NCI-H128 (cell line): ENCODE measurements around the gene LYG1.
A peak's percentile ranks its signal among the peaks of the same experiment; 100 is the strongest.
"Not testable (repeated sequence)": the region's sequence is repeated elsewhere in the genome, so short reads cannot be mapped to it uniquely, and the experiment has no call there.

Experiments
- DNase-seq: peaks from one replicate; lab custom pipeline; 2025; ENCODE audit not compliant: unreplicated experiment; lab: John Stamatoyannopoulos, UW

Gene LYG1

DNA sequence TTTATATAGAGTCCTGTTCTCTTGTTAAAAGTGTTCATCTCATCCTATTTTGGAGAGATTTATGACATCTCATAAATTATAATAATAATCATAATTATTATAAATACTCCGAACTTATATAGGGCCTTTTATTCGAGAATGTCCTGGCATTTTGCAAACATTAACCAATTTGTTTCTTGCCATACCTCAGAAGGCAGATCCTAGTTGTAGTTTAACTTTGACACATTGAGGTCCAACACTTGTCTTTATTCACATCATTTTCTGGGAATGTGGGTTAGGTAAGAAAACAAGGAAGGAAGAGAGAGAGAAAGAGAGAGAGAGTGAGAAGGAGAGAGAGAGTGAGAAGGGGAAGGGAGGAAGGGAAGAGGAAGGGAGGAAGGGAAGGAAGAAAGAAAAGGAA is at the start of gene LYG1:
TSS of gene LYG1 (minus strand) at position 101 of the 400 bp plus-strand sequence. CDS start 5,527 bp downstream, outside the sequence.
- DNase-seq = not testable (repeated sequence)

DNA sequence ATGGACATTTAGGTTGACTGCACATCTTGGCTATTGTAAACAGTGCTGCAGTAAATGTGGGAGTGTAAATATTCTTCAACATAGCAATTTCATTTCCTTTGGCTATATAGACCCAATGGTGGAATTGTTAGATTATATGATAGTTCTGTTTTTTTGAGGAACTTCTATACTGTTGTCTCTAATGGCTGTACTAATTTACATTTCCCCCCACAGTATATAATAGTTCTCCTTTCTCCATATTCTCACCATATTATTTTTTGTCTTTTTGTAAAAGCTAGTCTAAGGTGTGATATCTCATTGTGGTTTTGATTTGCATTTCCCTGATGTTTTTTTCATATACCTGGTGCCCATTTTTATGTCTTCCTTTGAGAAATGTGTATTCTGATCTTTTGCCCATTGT is 49.2 kb upstream of the LYG1 start:
- DNase-seq = no peak

- no peak for DNase-seq
These were observed 47.2 kb upstream of the LYG1 start for GRCh38 chr2:99348173-99348572.

- no peak for DNase-seq
These were observed 45.2 kb upstream of the LYG1 start for GRCh38 chr2:99346218-99346617.

GRCh38 chr2:99345446-99345845 is 44.4 kb upstream of the LYG1 start:
- not testable (repeated sequence) for DNase-seq

DNA sequence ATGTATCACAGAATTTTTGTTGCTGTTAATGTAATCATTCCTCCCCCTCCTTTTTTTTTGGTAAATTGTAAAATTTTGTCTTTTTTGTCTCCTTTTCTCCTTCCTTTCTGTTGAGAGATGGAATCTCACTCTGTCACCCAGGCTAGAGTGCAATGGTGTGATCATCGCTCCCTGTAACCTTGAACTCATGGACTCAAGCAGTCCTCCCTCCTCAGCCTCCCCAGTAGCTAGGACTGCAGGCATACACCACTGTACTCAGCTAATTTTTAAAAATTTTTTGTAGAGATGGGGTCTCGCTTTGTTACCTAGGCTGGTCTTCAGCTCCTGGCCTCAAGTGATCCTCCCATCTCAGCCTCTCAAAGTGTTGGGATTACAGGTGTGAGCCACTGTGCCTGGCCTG is 41.5 kb upstream of the LYG1 start:
- DNase-seq = no peak

DNA sequence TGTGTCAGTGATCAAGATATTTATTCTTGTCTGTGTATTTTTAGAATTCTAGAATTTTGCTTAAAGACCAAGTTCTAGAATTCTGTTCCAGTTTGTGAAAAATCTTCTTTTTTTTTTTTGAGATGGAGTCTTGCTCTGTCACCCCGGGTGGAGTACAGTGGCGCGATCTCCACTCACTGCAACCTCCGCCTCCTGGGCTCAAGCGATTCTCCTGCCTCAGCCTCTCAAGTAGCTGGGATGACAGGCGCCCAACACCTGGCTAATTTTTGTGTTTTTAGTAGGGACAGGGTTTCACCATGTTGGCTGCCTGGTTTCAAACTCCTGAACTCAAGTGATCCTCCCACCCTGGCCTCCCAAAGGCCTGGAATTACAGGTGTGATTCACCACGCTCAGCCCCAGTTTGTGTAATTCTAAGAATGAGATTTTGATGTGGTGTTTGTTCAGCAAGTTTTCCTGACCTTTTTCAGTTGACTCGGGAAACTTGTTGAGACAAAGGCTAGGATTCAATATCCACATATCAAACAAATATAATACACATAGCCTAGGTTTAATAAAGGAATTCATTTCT is 39.8 kb upstream of the LYG1 start:
- DNase-seq = no peak

GRCh38 chr2:99338029-99338585 is 37.1 kb upstream of the LYG1 start:
- peak; percentile 1 for DNase-seq

DNA sequence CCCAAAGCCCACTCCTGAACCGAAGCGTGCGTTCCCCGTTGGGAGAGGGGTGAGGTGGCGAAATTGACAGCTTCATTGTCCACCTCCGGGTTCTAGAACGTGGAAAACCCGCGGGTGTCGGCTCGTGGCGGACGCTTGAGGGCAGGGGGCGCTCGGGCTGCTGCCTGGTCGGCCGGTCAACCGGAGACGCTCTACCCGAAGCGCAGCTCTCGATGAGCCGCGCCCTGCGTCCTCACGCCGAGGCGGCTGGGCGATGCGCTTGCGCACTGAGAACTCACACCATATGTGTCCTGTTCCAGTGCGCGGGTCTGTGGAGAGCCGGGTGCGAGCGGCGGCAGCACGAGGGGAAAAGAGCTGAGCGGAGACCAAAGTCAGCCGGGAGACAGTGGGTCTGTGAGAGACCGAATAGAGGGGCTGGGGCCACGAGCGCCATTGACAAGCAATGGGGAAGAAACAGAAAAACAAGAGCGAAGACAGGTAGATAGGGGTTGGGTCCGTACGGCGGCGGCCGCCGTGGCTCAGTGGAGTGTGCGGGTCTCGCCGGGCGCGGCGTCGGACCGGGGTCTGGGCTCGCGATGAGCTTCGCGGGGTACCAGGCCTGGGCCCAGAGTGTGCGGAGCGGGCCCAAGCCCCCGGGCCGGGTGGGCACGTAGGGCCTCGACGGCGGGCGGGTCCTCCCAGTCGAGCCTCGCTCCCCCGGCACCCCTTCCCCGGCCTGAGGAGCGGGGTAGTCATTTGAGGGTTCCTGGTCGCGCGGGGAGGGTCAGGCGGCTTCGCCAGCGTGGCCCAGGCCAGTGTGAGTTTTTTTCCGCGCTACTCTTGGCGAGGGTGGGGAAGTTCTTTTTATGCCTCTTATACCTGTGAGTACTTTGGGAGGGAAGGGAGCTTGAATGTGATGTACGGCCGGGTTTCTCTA is 36.4 kb upstream of the LYG1 start, which contains the start of gene EIF5B:
TSS of gene EIF5B (plus strand) at position 277 of the 916 bp plus-strand sequence. CDS start at position 443, 166 bp downstream.
- DNase-seq = peak; percentile 98

GRCh38 chr2:99336804-99337112 is 35.8 kb upstream of the LYG1 start:
- no peak for DNase-seq

DNA sequence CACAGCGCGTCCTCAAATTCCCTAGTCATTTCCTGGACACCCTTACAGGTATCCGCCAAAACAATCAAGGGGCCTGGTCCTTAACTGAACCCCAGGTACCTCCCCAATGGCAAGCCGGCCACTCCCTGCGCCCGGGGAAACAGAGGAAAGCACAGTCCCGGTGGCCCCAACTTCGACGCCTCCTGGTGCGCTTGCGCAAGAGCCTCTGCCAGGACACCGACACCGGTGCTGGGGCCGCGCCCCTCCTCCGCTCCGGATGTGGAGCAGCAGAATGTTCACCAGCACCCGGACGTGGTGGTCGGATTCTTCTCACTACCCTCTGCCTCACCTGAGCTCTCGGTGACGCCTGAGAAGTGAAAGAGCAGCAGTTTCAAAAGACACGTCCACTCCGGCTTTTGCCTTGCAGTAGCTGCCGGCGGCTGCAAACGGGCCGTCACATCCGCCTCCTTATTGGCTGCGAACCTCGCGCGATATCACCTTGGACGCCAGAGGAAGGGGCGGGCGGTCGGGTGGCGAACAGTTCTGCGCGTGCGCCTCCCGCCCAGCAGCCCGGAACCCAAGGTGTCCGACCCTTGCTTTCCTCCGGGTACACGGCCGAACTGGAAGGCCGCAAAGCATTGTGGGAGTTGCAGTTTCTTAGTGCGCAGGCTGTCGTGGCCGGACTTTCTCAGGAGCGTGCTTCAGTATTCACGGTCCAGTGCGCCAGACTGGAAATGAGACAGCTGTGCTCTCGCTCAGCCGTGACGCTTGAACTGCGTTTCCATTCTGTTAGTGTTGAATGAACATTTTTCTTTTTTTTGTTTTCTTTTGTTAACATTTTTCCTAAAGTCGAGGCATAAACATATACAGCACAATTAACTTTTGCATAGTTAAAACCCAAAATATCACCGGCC is 35.2 kb upstream of the LYG1 start, which contains the start of gene TXNDC9:
TSS of gene TXNDC9 (minus strand) at position 423 of the 893 bp plus-strand sequence. CDS start 3,123 bp downstream, outside the sequence.
- peak; percentile 99 for DNase-seq

- no peak for DNase-seq
These were observed 24.4 kb upstream of the LYG1 start for GRCh38 chr2:99325384-99325783.

DNA sequence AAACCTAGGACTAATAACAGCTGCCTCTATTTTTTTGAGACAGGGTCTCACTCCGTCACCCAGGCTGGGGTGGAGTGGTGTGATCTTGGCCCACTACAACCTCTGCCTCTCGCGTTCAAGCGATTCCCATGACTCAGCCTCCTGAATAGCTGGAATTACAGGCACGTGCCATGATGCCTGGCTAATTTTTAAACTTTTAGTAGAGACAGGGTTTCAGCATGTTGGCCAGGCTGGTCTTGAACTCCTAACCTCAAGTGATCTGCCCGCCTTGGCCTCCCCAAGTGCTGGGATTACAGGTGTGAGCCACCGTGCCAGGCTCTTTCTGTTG is 16.8 kb upstream of the LYG1 start:
- not testable (repeated sequence) for DNase-seq

- no peak for DNase-seq
These were observed 16.3 kb upstream of the LYG1 start for GRCh38 chr2:99317161-99317872.

GRCh38 chr2:99299580-99299979 is 1.4 kb downstream of the LYG1 start:
- DNase-seq = no peak

DNA sequence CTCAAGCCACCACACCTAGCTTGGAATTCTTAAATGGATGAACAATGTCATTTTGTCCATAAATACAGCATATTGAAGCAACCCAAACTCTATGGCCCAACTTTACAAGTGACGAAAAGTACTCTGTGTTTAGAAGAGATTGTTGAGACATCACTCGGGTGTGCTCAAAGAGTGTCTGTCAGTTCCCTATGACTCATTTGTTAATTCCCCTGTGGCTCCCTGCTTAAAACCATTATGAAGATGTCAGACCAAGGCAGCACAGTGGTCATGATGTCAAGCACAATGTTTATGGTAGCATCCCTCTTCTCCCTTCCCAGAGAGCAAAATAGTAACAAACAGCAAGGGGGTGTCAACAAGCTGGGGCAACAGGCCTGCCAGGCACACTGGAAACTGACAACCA is 3.0 kb downstream of the LYG1 start:
- no peak for DNase-seq

DNA sequence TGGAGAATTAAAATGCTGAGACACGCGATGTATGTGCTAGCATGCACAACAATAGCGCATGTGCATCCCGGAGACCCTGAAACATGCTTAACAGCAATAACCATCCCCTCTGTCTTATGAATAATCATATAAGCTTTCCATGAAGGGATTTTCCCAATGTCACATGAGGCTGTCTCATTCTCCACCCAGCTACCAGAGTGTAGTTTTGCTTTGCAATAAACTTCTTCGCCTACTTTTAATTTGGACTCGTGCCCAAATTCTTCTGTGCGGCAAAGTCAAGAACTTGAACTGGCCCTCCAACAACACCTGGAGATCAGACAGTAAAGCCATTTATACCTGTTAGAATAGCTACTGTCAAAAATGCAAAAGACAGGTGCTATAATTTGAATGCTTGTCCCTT is 15.5 kb downstream of the LYG1 start:
- no peak for DNase-seq

- no peak for DNase-seq
These were observed 20.9 kb downstream of the LYG1 start for GRCh38 chr2:99279969-99280695.

GRCh38 chr2:99278793-99279291 is 22.2 kb downstream of the LYG1 start:
- DNase-seq = no peak
